Right lobe of liver (tissue), 6 donors: ENCODE measurements around the gene SLC26A8. TPM values are rescaled to one million over a fixed set of nuclear protein-coding genes. Genes with fewer than 3 reads are reported as not detected.
"Not testable (repeated sequence)": the region's sequence is repeated elsewhere in the genome, so short reads cannot be mapped to it uniquely, and the experiment has no call there.

ENCODE experiments used
- ATAC-seq, 4 donors: fragments of 200-7000 bp; cut with Tn5 transposase; one replicate each; pipeline ENCODE4 v1.9.1; 2020; ENCODE audit warnings: mild to moderate bottlenecking in 4 of 4, moderate library complexity in 4 of 4
- DNase-seq, 3 donors: peaks; one replicate each; pipeline ENCODE4 v3.0.0-alpha.2; 2020
- H3K27ac ChIP-seq, 3 donors: fragments of 200-600 bp; one replicate each; pipeline ENCODE4 v1.8.0; 2022
- H3K27me3 ChIP-seq, 2 donors: fragments of 200-600 bp; one replicate each; pipeline ENCODE4 v1.8.0; 2022
- H3K36me3 ChIP-seq, 4 donors: fragments of 200-600 bp; sonication (generic) in 1 of 4; one replicate each; pipeline versions ENCODE4 v1.5.1 to v1.8.0; 2017 to 2022; ENCODE audit warnings: control low read depth in 1 of 4
- H3K4me1 ChIP-seq, 4 donors: fragments of 200-600 bp; sonication (generic) in 1 of 4; one replicate each; pipeline versions ENCODE4 v1.5.1 to v1.8.0; 2017 to 2022; ENCODE audit warnings: control low read depth in 1 of 4
- H3K4me3 ChIP-seq, 3 donors: fragments of 200-600 bp; one replicate each; pipeline ENCODE4 v1.8.0; 2022
- H3K9me3 ChIP-seq, 4 donors: fragments of 200-600 bp; sonication (generic) in 1 of 4; one replicate each; pipeline versions ENCODE4 v1.5.1 to v1.8.0; 2017 to 2022; ENCODE audit warnings: control low read depth in 1 of 4
- POLR2A ChIP-seq: fragments of 450-650 bp; IDR thresholded peaks from one replicate; pipeline ENCODE4 v1.6.1; 2017; ENCODE audit warnings: antibody characterized with exemption, mild to moderate bottlenecking
- WGBS: methylation state at CpG from one replicate; pipeline ENCODE4 v1.1.6; 2018; ENCODE audit warnings: low coverage, low lambda C conversion rate; ENCODE audit not compliant: insufficient coverage; ENCODE audit errors: missing lambda C conversion rate; 5-methylcytosine and 5-hydroxymethylcytosine counted together
- intact Hi-C, 2 donors: fragments of 100-400 bp; cut with DNase I; formaldehyde crosslinking; loops; one replicate each; pipeline versions ENCODE4 v1.11.2 to v1.14.1; 2022
- total RNA-seq, 6 experiments: library from RNA; depleted of rRNA in 2 of 6; stranded (reverse); fragments of >200 nt in 2 of 6; fragmentation: NEBNext Ultra II Directional in 3 of 6; extraction: Animal tissue kit (Norgen Biotek cat#: 25700) in 3 of 6; gene quantifications; one replicate each; pipeline versions ENCODE4 v1.1.0 to v1.2.4, GENCODE V29; 2016 to 2023
- TF ChIP-seq, protein P1 (sequence below), 4 donors: fragments of 200-600 bp in 3 of 4; fragments of 450-650 bp in 1 of 4; IDR thresholded peaks; one replicate each; pipeline versions ENCODE4 v1.5.1 to v1.8.0; 2016 to 2022; ENCODE audit warnings: antibody characterized with exemption in 4 of 4, mild to moderate bottlenecking in 2 of 4
- donor health status: DM: no; HTN: yes; CAD: no.
- donor health status: DM: no; HTN: no; CAD: no.
- donor health status: DM: no; HTN: no; CAD: no.
- donor health status: DM: no; HTN: yes; CAD: no.
- donor health status: DM: no; HTN: yes; CAD: no.

Gene SLC26A8
- total RNA-seq, 6 experiments from 2014 or later, result 0.06 to 0.33 (median 0.09) TPM

DNA sequence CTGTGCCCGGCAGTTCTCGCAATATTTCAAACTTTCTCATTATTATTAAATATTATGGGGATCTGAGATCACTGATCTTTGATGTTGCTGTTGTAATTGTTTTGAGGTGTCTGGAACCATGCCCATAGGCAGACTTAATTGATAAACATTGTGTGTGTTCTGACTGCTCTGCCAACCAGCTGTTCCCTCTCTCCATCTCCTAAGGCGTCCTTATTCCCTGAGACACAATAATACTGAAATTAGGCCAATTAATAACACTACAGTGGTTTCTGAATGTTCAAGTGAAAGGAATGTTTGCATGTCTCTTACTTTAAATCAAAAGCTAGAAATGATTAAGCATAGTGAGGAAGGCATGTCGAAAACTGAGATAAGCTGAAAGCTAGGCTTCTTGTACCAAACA lies 10.8 kb upstream of the SLC26A8 start:
- intact Hi-C loops, result no loop called here
- WGBS, result 57% methylated on average over 4 of the region's 4 CpGs
- ATAC-seq (no peak), DNase-seq (no peak)
- TF ChIP-seq, protein P1, sequence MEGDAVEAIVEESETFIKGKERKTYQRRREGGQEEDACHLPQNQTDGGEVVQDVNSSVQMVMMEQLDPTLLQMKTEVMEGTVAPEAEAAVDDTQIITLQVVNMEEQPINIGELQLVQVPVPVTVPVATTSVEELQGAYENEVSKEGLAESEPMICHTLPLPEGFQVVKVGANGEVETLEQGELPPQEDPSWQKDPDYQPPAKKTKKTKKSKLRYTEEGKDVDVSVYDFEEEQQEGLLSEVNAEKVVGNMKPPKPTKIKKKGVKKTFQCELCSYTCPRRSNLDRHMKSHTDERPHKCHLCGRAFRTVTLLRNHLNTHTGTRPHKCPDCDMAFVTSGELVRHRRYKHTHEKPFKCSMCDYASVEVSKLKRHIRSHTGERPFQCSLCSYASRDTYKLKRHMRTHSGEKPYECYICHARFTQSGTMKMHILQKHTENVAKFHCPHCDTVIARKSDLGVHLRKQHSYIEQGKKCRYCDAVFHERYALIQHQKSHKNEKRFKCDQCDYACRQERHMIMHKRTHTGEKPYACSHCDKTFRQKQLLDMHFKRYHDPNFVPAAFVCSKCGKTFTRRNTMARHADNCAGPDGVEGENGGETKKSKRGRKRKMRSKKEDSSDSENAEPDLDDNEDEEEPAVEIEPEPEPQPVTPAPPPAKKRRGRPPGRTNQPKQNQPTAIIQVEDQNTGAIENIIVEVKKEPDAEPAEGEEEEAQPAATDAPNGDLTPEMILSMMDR (IDR thresholded peaks at IDR 0.05), result no peak
- no peak for TF ChIP-seq POLR2A
- no peaks in the 10 kb centered on the region for H3K27me3 ChIP-seq
- no peak overlapping the region for H3K4me3 ChIP-seq
- no peak overlapping the region for H3K27ac ChIP-seq
- peaks cover 0 to 74% (median 12%) of the 10 kb centered on the region in 4 donors for H3K4me1 ChIP-seq
- no peaks in the 10 kb centered on the region for H3K36me3 ChIP-seq
- no peaks in the 10 kb centered on the region for H3K9me3 ChIP-seq

DNA sequence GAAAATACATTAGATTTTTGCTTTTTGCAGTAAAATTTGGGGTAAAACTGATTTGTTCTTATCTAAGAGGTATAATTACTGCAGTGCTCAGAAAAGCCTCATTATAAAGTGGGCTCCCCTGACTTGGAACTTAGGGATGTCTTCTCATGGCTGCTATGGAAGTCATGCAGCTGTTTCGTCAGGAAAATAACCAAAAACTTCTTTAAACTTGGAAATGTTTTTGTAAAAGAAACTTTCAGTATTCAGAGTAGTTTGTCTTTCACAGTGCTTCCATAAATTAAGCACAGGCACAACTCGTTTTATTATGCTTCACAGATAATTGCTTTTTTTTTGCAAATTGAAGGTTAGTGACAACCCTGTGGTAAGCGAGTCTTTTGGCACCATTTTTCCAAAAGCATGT lies 10.0 kb upstream of the SLC26A8 start:
- no peak for TF ChIP-seq POLR2A
- H3K36me3 ChIP-seq, result no peaks in the 10 kb centered on the region
- no peak overlapping the region for H3K4me3 ChIP-seq
- DNase-seq (no peak), ATAC-seq (no peak)
- no peaks in the 10 kb centered on the region for H3K27me3 ChIP-seq
- peaks cover 0 to 76% (median 16%) of the 10 kb centered on the region in 4 donors for H3K4me1 ChIP-seq
- 63% methylated on average over 3 of the region's 3 CpGs for WGBS
- no peaks in the 10 kb centered on the region for H3K9me3 ChIP-seq
- intact Hi-C loops, result no loop called here
- no peak overlapping the region for H3K27ac ChIP-seq

DNA sequence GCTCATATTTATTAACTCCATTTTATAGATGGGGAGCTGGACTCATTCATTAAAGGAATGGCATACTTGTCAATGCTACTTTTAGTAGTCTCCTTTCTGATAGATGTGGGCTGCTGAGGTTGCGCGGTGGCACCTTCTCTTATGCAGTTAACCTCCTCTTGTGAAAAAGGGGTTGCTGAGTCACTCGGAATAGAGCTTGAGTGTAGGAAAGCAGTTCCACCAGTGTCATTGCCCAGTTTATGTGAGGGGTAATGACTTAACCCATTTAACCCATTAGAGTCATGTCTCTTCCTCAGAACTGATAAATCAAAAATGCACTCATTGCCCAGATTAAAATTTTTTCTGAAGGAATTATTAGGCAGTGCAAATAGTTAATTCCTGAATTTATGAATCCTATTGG lies 9.5 kb upstream of the SLC26A8 start:
- H3K9me3 ChIP-seq, result no peaks in the 10 kb centered on the region
- H3K27ac ChIP-seq, result no peak overlapping the region
- ATAC-seq (peak in 1 of 4 donors; percentile 9), DNase-seq (no peak)
- 53% methylated on average over 3 of the region's 3 CpGs for WGBS
- peaks cover 0 to 74% (median 14%) of the 10 kb centered on the region in 4 donors for H3K4me1 ChIP-seq
- no peak for TF ChIP-seq POLR2A
- TF ChIP-seq, protein P1 (IDR thresholded peaks at IDR 0.05), result no peak
- H3K27me3 ChIP-seq, result no peaks in the 10 kb centered on the region
- intact Hi-C loops, result no loop called here
- H3K36me3 ChIP-seq, result no peaks in the 10 kb centered on the region
- no peak overlapping the region for H3K4me3 ChIP-seq

DNA sequence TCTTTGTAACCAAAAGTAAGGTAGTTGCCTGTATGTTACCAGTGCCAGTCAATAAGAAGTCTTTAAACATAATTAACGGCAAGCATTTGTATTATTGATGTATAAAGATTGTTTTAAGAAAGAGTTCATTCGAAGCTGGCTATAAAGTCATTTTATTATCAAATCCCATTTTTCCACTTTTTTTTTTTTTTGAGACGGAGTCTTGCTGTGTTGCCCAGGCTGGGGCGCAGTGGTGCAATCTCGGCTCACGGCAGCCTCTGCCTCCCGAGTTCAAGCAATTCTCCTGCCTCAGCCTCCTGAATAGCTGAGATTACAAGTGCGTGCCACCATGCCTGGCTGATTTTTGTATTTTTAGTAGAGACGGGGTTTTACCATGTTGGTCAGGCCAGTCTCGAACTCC lies 8.7 kb upstream of the SLC26A8 start:
- WGBS, result 77% methylated on average over 10 of the region's 10 CpGs
- H3K27me3 ChIP-seq, intact Hi-C loops, H3K36me3 ChIP-seq, DNase-seq, ATAC-seq, H3K9me3 ChIP-seq, H3K4me3 ChIP-seq, H3K27ac ChIP-seq: not testable (repeated sequence)
- peaks cover 0 to 66% (median 10%) of the 10 kb centered on the region in 4 donors for H3K4me1 ChIP-seq

DNA sequence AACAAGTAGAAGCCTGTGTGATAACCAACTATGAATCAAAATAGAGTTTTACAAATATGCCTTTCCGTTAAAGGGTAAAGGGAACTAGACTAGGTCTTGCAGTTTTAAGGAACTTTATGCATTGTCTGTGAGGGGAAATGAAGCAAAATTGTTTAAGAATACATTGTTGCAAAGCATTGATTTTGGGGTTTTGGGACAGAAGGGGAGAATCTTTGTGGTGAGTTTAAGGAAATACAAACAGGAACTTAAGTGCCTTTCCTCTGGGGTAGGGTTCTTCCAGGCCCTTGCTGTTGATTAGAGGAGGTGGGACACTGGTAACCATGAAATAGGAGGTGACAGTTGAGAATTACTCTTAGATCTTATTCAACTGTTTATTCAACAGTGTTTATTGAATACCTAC lies 7.8 kb upstream of the SLC26A8 start:
- intact Hi-C loops, result no loop called here
- H3K27ac ChIP-seq, result no peak overlapping the region
- H3K36me3 ChIP-seq, result no peaks in the 10 kb centered on the region
- no peak for ATAC-seq
- no peak for TF ChIP-seq POLR2A
- TF ChIP-seq, protein P1 (IDR thresholded peaks at IDR 0.05), result no peak
- H3K27me3 ChIP-seq, result no peaks in the 10 kb centered on the region
- no peak for DNase-seq
- 47% methylated on average over 1 of the region's 1 CpG for WGBS
- no peaks in the 10 kb centered on the region for H3K9me3 ChIP-seq
- no peak overlapping the region for H3K4me3 ChIP-seq
- peaks cover 0 to 57% (median 8%) of the 10 kb centered on the region in 4 donors for H3K4me1 ChIP-seq

DNA sequence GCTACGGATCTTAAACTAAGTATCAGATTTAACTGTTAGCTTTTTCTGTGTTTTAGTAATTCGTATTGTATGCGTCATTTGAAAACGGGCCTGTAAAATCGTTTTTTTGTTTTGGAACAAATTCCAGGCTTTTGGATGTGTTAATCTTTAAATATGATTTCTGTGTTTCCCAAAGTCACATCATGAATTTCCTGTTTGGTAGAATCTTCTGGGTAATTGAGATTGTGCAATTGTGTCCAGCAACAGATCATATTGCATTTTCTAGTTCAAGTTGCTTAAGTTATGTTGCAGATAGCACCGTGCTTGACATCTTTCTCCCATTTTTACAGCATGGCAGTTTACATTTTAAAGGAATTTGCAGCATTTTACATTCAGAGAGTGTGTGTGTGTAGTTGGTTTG lies 5.0 kb upstream of the SLC26A8 start:
- H3K4me3 ChIP-seq, result peak overlapping the region; percentile 86 to 96 (median 92)
- H3K4me1 ChIP-seq, result peaks cover 0 to 41% (median 8%) of the 10 kb centered on the region in 4 donors
- H3K9me3 ChIP-seq, result no peaks in the 10 kb centered on the region
- intact Hi-C loops, result loop anchor here in 1 of 2 donors (5.0 kb wide), 1 partner anchor 68 kb away; no protein-coding TSS in a partner anchor
- ATAC-seq (peak in 2 of 4 donors; percentile 5 to 21), DNase-seq (no peak)
- no peaks in the 10 kb centered on the region for H3K27me3 ChIP-seq
- under 1% methylated on average over 6 of the region's 6 CpGs for WGBS
- TF ChIP-seq, protein P1 (IDR thresholded peaks at IDR 0.05), result no peak
- TF ChIP-seq POLR2A, result no peak
- peak overlapping the region; percentile 95 to 97 (median 95) for H3K27ac ChIP-seq
- H3K36me3 ChIP-seq, result no peaks in the 10 kb centered on the region
